ENCODE data around the gene ACBD3.

ACBD3 gene

GRCh38 chr1:226108935-226109828 is 77.4 kb downstream of the ACBD3 start:
- H3K36me3 ChIP-seq (ENCODE audit: control insufficient read depth in 1 of 2, insufficient read depth in 2 of 2, low read length in 2 of 2) = no peaks in the 10 kb centered on the region
- peaks cover 13 to 15% of the 10 kb centered on the region in 2 donors for H3K4me1 ChIP-seq (ENCODE audit: control insufficient read depth in 1 of 2, insufficient read depth in 2 of 2, low read length in 2 of 2)
- H3K27ac ChIP-seq (ENCODE audit: low read length) = peak overlapping the region; percentile 97

GRCh38 chr1:226107471-226108460 is 78.8 kb downstream of the ACBD3 start:
- Histone ChIP-seq H3K27ac (ENCODE audit: low read length) (no peak overlapping the region), H3K36me3 (ENCODE audit: control insufficient read depth in 1 of 2, insufficient read depth in 2 of 2, low read length in 2 of 2) (no peaks in the 10 kb centered on the region), H3K4me3 (ENCODE audit: low read depth in 1 of 2, low read length in 2 of 2) (no peak overlapping the region), H3K4me1 (ENCODE audit: control insufficient read depth in 1 of 2, insufficient read depth in 2 of 2, low read length in 2 of 2) (peaks cover 13 to 15% of the 10 kb centered on the region in 2 donors), H3K27me3 (ENCODE audit: low read depth, low read length) (no peaks in the 10 kb centered on the region), H3K9me3 (ENCODE audit: control insufficient read depth in 1 of 2, low read length in 2 of 2) (no peaks in the 10 kb centered on the region)

More at GRCh38 chr1:226108935-226109828, 77.4 kb downstream of the ACBD3 start:
- H3K4me3 ChIP-seq (ENCODE audit: low read depth in 1 of 2, low read length in 2 of 2) = peak overlapping the region; percentile 65 to 74
- H3K9me3 ChIP-seq (ENCODE audit: control insufficient read depth in 1 of 2, low read length in 2 of 2) = no peaks in the 10 kb centered on the region
- no peaks in the 10 kb centered on the region for H3K27me3 ChIP-seq (ENCODE audit: low read depth, low read length)

GRCh38 chr1:226104671-226105121 is 81.8 kb downstream of the ACBD3 start:
- Histone ChIP-seq H3K4me1 (ENCODE audit: control insufficient read depth in 1 of 2, insufficient read depth in 2 of 2, low read length in 2 of 2) (no peaks in the 10 kb centered on the region), H3K27ac (ENCODE audit: low read length) (no peak overlapping the region), H3K27me3 (ENCODE audit: low read depth, low read length) (no peaks in the 10 kb centered on the region), H3K9me3 (ENCODE audit: control insufficient read depth in 1 of 2, low read length in 2 of 2) (no peaks in the 10 kb centered on the region), H3K36me3 (ENCODE audit: control insufficient read depth in 1 of 2, insufficient read depth in 2 of 2, low read length in 2 of 2) (no peaks in the 10 kb centered on the region), H3K4me3 (ENCODE audit: low read depth in 1 of 2, low read length in 2 of 2) (no peak overlapping the region)

GRCh38 chr1:226100436-226101391 is 85.8 kb downstream of the ACBD3 start:
- H3K36me3 ChIP-seq (ENCODE audit: control insufficient read depth in 1 of 2, insufficient read depth in 2 of 2, low read length in 2 of 2) = no peaks in the 10 kb centered on the region
- no peak overlapping the region for H3K27ac ChIP-seq (ENCODE audit: low read length)
- peak overlapping the region; percentile 38 to 60 for H3K4me3 ChIP-seq (ENCODE audit: low read depth in 1 of 2, low read length in 2 of 2)
- H3K27me3 ChIP-seq (ENCODE audit: low read depth, low read length) = no peaks in the 10 kb centered on the region
- no peaks in the 10 kb centered on the region for H3K4me1 ChIP-seq (ENCODE audit: control insufficient read depth in 1 of 2, insufficient read depth in 2 of 2, low read length in 2 of 2)
- no peaks in the 10 kb centered on the region for H3K9me3 ChIP-seq (ENCODE audit: control insufficient read depth in 1 of 2, low read length in 2 of 2)

- H3K4me1 ChIP-seq (ENCODE audit: control insufficient read depth in 1 of 2, insufficient read depth in 2 of 2, low read length in 2 of 2) = no peaks in the 10 kb centered on the region
- no peak overlapping the region for H3K27ac ChIP-seq (ENCODE audit: low read length)
Observed at GRCh38 chr1:226098870-226099835, 87.4 kb downstream of the ACBD3 start.

GRCh38 chr1:226097866-226098625 is 88.5 kb downstream of the ACBD3 start:
- Histone ChIP-seq H3K27ac (ENCODE audit: low read length) (no peak overlapping the region), H3K4me3 (ENCODE audit: low read depth in 1 of 2, low read length in 2 of 2) (no peak overlapping the region), H3K27me3 (ENCODE audit: low read depth, low read length) (no peaks in the 10 kb centered on the region), H3K36me3 (ENCODE audit: control insufficient read depth in 1 of 2, insufficient read depth in 2 of 2, low read length in 2 of 2) (no peaks in the 10 kb centered on the region), H3K9me3 (ENCODE audit: control insufficient read depth in 1 of 2, low read length in 2 of 2) (no peaks in the 10 kb centered on the region), H3K4me1 (ENCODE audit: control insufficient read depth in 1 of 2, insufficient read depth in 2 of 2, low read length in 2 of 2) (no peaks in the 10 kb centered on the region)

More at GRCh38 chr1:226098870-226099835, 87.4 kb downstream of the ACBD3 start:
- Histone ChIP-seq H3K36me3 (ENCODE audit: control insufficient read depth in 1 of 2, insufficient read depth in 2 of 2, low read length in 2 of 2) (no peaks in the 10 kb centered on the region), H3K27me3 (ENCODE audit: low read depth, low read length) (no peaks in the 10 kb centered on the region), H3K9me3 (ENCODE audit: control insufficient read depth in 1 of 2, low read length in 2 of 2) (no peaks in the 10 kb centered on the region), H3K4me3 (ENCODE audit: low read depth in 1 of 2, low read length in 2 of 2) (no peak overlapping the region)

GRCh38 chr1:226095286-226095685 is 91.3 kb downstream of the ACBD3 start:
- no peaks in the 10 kb centered on the region for H3K4me1 ChIP-seq (ENCODE audit: control insufficient read depth in 1 of 2, insufficient read depth in 2 of 2, low read length in 2 of 2)
- no peak overlapping the region for H3K4me3 ChIP-seq (ENCODE audit: low read depth in 1 of 2, low read length in 2 of 2)
- no peaks in the 10 kb centered on the region for H3K27me3 ChIP-seq (ENCODE audit: low read depth, low read length)
- no peaks in the 10 kb centered on the region for H3K9me3 ChIP-seq (ENCODE audit: control insufficient read depth in 1 of 2, low read length in 2 of 2)
- no peaks in the 10 kb centered on the region for H3K36me3 ChIP-seq (ENCODE audit: control insufficient read depth in 1 of 2, insufficient read depth in 2 of 2, low read length in 2 of 2)
- no peak overlapping the region for H3K27ac ChIP-seq (ENCODE audit: low read length)

Measured in muscle layer of duodenum (tissue), 2 donors.